ENCODE results near the gene SLC25A48.

The SLC25A48 gene

DNA sequence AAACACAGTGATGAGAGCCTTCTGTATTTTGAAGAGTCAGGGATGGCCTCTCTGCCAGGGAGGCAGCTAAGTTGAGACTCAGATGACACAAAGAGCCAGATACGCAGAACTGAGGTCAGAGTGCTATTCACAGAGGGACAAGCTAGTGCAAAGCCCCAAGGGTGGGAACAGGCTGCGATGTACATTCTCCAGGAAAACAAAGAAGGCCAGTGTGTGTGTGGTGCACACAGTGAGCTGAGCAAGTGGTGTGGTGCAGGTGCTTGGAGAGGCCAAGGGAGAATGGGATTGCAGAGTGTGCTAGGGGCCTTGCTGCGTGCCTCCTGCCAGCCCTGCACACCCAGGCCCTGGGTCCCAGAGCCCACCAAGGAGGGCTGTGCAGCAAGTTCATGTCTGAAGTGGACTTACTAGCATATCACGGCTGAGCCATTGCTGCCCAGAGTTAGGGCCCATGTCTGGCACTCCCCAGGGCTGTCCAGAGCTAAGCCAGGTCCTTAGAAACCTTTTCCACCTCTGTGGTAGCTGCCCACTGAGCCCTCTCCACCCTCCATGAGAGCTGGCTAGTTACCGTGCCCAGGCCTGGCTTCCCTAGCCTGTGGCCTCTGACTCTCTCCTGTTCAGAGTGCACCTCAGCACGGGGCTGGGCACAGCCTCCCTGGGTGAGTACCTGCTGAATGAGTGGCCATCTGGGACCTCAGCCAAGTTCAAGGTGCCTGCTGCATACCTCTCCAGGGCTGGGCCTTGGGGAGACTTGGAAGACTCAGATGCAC, 9.3 kb downstream of the SLC25A48 start:
- Histone ChIP-seq H3K36me3 (ENCODE audit: insufficient read depth, low read length) (no peaks in the 10 kb centered on the region), H3K4me3 (no peak overlapping the region), H3K9ac (ENCODE audit: insufficient read length) (no peak overlapping the region), H3K27ac (no peak overlapping the region), H3K9me3 (ENCODE audit: low read depth, low read length) (no peaks in the 10 kb centered on the region)
- no peak for DNase-seq (ENCODE audit: low read depth, low spot score)
- TF ChIP-seq FOXP2 (optimal IDR thresholded peaks at IDR 0.05; ENCODE audit: control extremely low read depth, extremely low read length, insufficient read depth) (no peak), POLR2AphosphoS5 (IDR thresholded peaks at IDR 0.05; ENCODE audit: borderline replicate concordance, low read depth, low read length) (no peak), EZH2 (IDR thresholded peaks at IDR 0.05) (no peak)

DNA sequence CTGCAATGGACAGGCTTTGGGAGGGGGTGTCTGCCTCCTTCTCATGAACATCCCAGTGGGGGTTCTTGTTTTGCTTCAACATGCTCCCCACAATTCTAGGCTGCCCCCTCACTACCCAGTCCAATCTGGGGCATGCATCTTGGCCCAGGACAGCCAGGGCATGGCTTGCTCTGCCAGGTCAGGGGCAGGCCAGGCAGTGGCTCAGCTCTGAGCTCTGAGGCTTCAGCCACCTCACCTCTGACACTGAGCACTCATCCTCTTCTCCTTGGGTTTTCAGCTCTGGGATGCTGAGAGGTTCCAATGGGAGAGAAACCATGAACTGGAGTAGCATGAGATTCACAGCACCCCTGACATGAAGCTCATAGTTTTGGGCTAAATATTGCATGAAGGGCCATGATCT, 11.8 kb downstream of the SLC25A48 start:
- Histone ChIP-seq H3K4me3 (no peak overlapping the region), H3K9ac (ENCODE audit: insufficient read length) (no peak overlapping the region), H3K27ac (no peak overlapping the region), H3K36me3 (ENCODE audit: insufficient read depth, low read length) (no peaks in the 10 kb centered on the region), H3K9me3 (ENCODE audit: low read depth, low read length) (no peaks in the 10 kb centered on the region)
- TF ChIP-seq EZH2 (IDR thresholded peaks at IDR 0.05) (no peak), POLR2AphosphoS5 (IDR thresholded peaks at IDR 0.05; ENCODE audit: borderline replicate concordance, low read depth, low read length) (no peak), FOXP2 (optimal IDR thresholded peaks at IDR 0.05; ENCODE audit: control extremely low read depth, extremely low read length, insufficient read depth) (no peak)
- DNase-seq (ENCODE audit: low read depth, low spot score): no peak

DNA sequence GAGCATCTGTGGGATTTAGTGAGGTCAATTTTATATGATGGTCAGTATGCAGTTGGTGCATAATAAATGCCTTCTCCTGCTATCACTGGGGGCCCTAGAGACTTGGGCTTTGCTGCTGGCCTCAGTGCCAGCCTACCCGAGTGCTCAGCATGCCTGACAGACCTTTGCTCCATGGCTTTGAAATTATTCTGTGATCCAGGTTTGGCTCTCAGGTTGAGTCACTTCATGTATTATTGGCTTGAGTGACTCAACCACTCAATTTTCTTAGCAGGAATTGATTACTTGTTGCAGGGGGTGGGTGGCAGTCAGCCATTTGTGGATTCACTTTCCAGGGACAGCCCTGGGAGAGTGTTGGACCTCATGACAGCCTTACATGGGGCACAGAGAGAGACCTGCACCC, 13.5 kb downstream of the SLC25A48 start:
- no peak overlapping the region for H3K4me3 ChIP-seq
- no peak for DNase-seq (ENCODE audit: low read depth, low spot score)
- no peak overlapping the region for H3K9ac ChIP-seq (ENCODE audit: insufficient read length)
- no peak for TF ChIP-seq POLR2AphosphoS5 (IDR thresholded peaks at IDR 0.05; ENCODE audit: borderline replicate concordance, low read depth, low read length)
- TF ChIP-seq EZH2 (IDR thresholded peaks at IDR 0.05): no peak
- no peak for TF ChIP-seq FOXP2 (optimal IDR thresholded peaks at IDR 0.05; ENCODE audit: control extremely low read depth, extremely low read length, insufficient read depth)
- no peaks in the 10 kb centered on the region for H3K36me3 ChIP-seq (ENCODE audit: insufficient read depth, low read length)
- H3K9me3 ChIP-seq (ENCODE audit: low read depth, low read length): no peaks in the 10 kb centered on the region
- H3K27ac ChIP-seq: no peak overlapping the region

DNA sequence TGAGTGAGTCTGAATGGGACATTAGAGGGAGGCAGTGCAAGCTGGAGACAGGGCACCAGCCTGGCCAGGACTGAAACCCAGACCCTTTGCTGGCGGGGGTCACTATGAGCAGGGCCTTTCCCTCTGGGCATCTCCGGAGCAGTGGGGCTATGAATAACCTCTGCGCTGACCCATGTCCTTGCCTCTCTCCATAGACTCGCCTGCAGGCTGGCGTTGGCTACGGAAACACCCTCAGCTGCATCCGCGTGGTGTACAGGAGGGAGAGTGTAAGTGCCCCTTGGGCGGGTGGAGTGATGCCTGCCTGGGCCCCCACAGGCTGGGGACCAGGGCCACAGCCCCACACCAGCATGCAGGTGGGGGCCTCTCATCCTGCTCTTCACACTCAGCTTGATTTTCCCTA, 15.8 kb downstream of the SLC25A48 start:
- H3K27ac ChIP-seq: no peak overlapping the region
- no peak for DNase-seq (ENCODE audit: low read depth, low spot score)
- no peak overlapping the region for H3K9ac ChIP-seq (ENCODE audit: insufficient read length)
- TF ChIP-seq POLR2AphosphoS5 (IDR thresholded peaks at IDR 0.05; ENCODE audit: borderline replicate concordance, low read depth, low read length) (no peak), FOXP2 (optimal IDR thresholded peaks at IDR 0.05; ENCODE audit: control extremely low read depth, extremely low read length, insufficient read depth) (no peak), EZH2 (IDR thresholded peaks at IDR 0.05) (no peak)
- H3K4me3 ChIP-seq: no peak overlapping the region
- no peaks in the 10 kb centered on the region for H3K36me3 ChIP-seq (ENCODE audit: insufficient read depth, low read length)
- no peaks in the 10 kb centered on the region for H3K9me3 ChIP-seq (ENCODE audit: low read depth, low read length)

DNA sequence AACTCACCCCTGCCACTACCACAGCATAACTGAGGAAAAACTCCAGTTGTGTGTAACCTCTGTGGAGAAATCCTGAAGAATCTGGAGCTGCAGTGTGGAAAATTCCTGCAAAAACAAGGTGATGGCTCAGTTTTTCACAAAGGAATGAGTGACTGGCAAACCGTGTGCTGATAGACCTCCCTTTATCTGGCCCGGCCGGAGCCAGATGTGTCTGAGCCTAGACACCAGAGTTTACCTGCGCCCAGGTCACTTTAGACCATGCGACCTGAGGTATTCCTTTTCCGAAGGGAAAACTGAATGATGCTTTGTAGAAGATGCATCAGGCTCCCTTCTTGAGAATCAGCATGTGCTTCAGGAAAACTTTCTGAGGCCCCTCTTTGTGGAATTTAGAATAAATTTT, 16.2 kb downstream of the SLC25A48 start:
- Histone ChIP-seq H3K36me3 (ENCODE audit: insufficient read depth, low read length) (no peaks in the 10 kb centered on the region), H3K27ac (no peak overlapping the region), H3K9ac (ENCODE audit: insufficient read length) (no peak overlapping the region), H3K9me3 (ENCODE audit: low read depth, low read length) (no peaks in the 10 kb centered on the region), H3K4me3 (no peak overlapping the region)
- DNase-seq (ENCODE audit: low read depth, low spot score): no peak
- TF ChIP-seq EZH2 (IDR thresholded peaks at IDR 0.05) (no peak), FOXP2 (optimal IDR thresholded peaks at IDR 0.05; ENCODE audit: control extremely low read depth, extremely low read length, insufficient read depth) (no peak), POLR2AphosphoS5 (IDR thresholded peaks at IDR 0.05; ENCODE audit: borderline replicate concordance, low read depth, low read length) (no peak)

DNA sequence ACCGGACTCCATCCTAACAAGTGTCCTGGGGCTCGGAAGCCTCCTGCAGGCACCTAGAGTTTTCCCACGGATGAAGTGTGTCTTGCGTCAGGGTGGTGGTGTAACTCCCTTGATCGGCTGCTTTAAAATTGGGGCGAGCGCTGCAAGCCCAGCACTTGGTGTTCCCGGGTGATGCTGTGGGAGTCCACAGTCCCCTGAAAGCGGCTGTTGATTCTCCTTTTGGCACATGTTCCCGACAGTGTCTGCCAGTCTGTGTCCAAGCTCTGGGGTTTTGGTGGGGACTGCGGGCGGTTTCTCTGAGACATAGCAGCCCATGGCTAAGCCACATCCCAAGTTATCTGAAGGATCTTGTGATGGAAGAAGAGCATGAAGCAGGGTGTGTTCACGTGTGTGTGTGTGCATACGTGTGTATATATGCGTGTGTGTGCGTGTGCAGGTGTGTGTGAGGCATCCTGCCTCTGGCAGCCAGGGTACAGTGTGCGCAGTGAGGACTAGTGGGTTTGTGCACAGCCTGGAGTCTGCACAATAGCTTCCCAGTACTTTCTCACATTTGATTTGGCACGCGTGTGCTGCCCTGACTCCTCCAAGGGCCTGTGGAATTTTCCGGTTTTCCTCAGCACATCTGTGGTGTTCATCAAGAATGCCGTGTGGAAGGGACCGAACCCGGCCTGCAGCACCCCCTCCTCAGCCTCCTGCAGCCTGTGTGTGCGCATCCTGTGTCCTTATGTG, 16.9 kb downstream of the SLC25A48 start:
- TF ChIP-seq POLR2AphosphoS5 (IDR thresholded peaks at IDR 0.05; ENCODE audit: borderline replicate concordance, low read depth, low read length) (no peak), EZH2 (IDR thresholded peaks at IDR 0.05) (no peak), FOXP2 (optimal IDR thresholded peaks at IDR 0.05; ENCODE audit: control extremely low read depth, extremely low read length, insufficient read depth) (no peak)
- DNase-seq (ENCODE audit: low read depth, low spot score): no peak
- Histone ChIP-seq H3K9me3 (ENCODE audit: low read depth, low read length) (no peaks in the 10 kb centered on the region), H3K9ac (ENCODE audit: insufficient read length) (no peak overlapping the region), H3K27ac (no peak overlapping the region), H3K4me3 (no peak overlapping the region), H3K36me3 (ENCODE audit: insufficient read depth, low read length) (no peaks in the 10 kb centered on the region)

DNA sequence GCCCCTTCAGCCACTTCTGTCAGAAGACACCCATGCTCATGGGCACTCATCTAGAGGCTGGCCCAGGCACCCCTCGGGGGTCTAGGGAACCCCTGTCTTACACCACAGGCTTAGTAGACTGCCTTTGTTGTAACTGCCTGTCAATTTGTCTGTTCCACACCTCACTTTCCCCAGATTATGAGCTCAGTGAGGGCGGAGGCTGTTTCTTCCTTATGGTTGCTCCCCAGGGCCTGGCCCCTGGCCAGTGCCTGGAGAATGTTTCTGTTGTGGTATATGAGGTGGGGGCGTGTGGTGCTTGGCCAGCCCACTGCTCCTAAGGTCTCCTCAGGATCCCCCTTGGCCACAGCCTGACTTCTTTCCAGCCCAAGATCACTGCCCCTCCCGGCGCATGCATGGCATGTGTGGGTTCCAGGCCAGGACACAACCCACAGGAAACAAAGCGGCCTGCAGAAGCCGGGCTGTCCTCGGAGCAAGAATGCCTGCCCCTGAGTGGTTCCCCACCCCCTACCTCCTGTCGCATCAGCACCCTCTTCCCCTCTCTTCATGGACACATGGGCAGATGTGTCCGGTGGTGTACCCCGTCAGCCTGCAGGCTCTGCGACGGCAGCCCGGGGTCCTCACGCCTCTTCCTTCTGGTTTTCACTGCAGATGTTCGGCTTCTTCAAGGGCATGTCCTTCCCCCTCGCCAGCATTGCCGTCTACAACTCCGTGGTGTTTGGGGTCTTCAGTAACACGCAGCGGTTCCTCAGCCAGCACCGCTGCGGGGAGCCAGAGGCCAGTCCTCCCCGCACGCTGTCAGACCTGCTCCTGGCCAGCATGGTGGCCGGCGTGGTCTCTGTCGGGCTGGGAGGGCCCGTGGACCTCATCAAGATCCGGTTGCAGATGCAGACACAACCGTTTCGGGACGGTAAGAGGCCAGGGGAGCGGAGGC, 17.7 kb downstream of the SLC25A48 start:
- DNase-seq (ENCODE audit: low read depth, low spot score): no peak
- H3K36me3 ChIP-seq (ENCODE audit: insufficient read depth, low read length): no peaks in the 10 kb centered on the region
- no peak overlapping the region for H3K9ac ChIP-seq (ENCODE audit: insufficient read length)
- H3K4me3 ChIP-seq: no peak overlapping the region
- no peak overlapping the region for H3K27ac ChIP-seq
- TF ChIP-seq EZH2 (IDR thresholded peaks at IDR 0.05) (no peak), FOXP2 (optimal IDR thresholded peaks at IDR 0.05; ENCODE audit: control extremely low read depth, extremely low read length, insufficient read depth) (no peak), POLR2AphosphoS5 (IDR thresholded peaks at IDR 0.05; ENCODE audit: borderline replicate concordance, low read depth, low read length) (no peak)
- no peaks in the 10 kb centered on the region for H3K9me3 ChIP-seq (ENCODE audit: low read depth, low read length)
